GM12878 (cell line): Measurements from ENCODE around the gene CFAP45. TPM values are rescaled to one million over a fixed set of nuclear protein-coding genes. Genes with fewer than 3 reads are reported as not detected.

Experiments
- ATAC-seq: fragments of 200-7000 bp; cut with Tn5 transposase; 3 replicates; pipeline ENCODE4 v1.9.1; 2020; ENCODE audit warnings: mild to moderate bottlenecking, moderate library complexity
- BruUV-seq: library from RNA; stranded (reverse); fragments of 400-500 nt; replicated peaks from 2 replicates; lab custom pipeline; 2021; lab: Mats Ljungman, UMichigan
- CTCF ChIA-PET: fragments of 300-600 bp; sonication (Branson Sonifier 250); formaldehyde crosslinking; extraction: SDS; loops from one replicate; lab custom pipeline; 2021; ENCODE audit warnings: inconsistent platforms; lab: Yijun Ruan, JAX
- POLR2A ChIA-PET: fragments of 350-600 bp; formaldehyde crosslinking; extraction: SDS; loops from one replicate; lab custom pipeline; 2021; ENCODE audit warnings: inconsistent platforms; lab: Charles Lee
- RAD21 ChIA-PET: fragments of 300-600 bp; sonication (Branson Sonifier 250); formaldehyde crosslinking; loops from one replicate; lab custom pipeline; 2023; ENCODE audit warnings: antibody characterized with exemption; ENCODE audit not compliant: unreplicated experiment; lab: Charles Lee
- SMC1A ChIA-PET: fragments of 300-600 bp; sonication (Branson Sonifier 250); formaldehyde crosslinking; loops from one replicate; lab custom pipeline; 2023; ENCODE audit not compliant: unreplicated experiment, uncharacterized antibody; lab: Charles Lee
- DNase-seq: peaks from one replicate; pipeline ENCODE4 v3.0.0-alpha.2; 2011; ENCODE audit warnings: low read depth, low spot score
- FAIRE-seq: peaks from 3 replicates; lab custom pipeline; 2011; peaks lifted over from hg19 to GRCh38; lab: Jason Lieb, UNC
- H2AFZ ChIP-seq: 2 replicates; pipeline ENCODE4 v1.6.0; 2011; ENCODE audit warnings: low read depth, low read length, control low read depth; ENCODE audit not compliant: control insufficient read depth
- H3K27ac ChIP-seq: 2 replicates; pipeline ENCODE4 v1.5.1; 2011; ENCODE audit warnings: control low read depth; ENCODE audit not compliant: control insufficient read depth, insufficient read depth
- H3K27me3 ChIP-seq, 2 experiments: replicated peaks in 1 of 2; 2 replicates each; pipeline versions ENCODE4 v1.6.0 to v1.6.1; 2011; ENCODE audit warnings: low read length in 1 of 2; ENCODE audit not compliant: control insufficient read depth in 2 of 2, insufficient read depth in 2 of 2
- H3K36me3 ChIP-seq, 2 experiments: 2 replicates each; pipeline ENCODE4 v1.5.1; 2011; ENCODE audit warnings: low read length in 1 of 2; ENCODE audit not compliant: control insufficient read depth in 2 of 2, insufficient read depth in 2 of 2
- H3K4me1 ChIP-seq: 2 replicates; pipeline ENCODE4 v1.6.1; 2011; ENCODE audit warnings: mild to moderate bottlenecking, low read length, moderate library complexity, mixed read lengths; ENCODE audit not compliant: control insufficient read depth, insufficient read depth
- H3K4me2 ChIP-seq: 2 replicates; pipeline ENCODE4 v1.6.0; 2011; ENCODE audit warnings: control low read depth; ENCODE audit not compliant: control insufficient read depth, insufficient read depth
- H3K4me3 ChIP-seq: fragments of 200-600 bp; sonication (generic); 2 replicates; pipeline ENCODE4 v1.5.1; 2016
- H3K79me2 ChIP-seq: 2 replicates; pipeline ENCODE4 v1.6.0; 2011; ENCODE audit warnings: low read length; ENCODE audit not compliant: control insufficient read depth, insufficient read depth
- H3K9ac ChIP-seq: 2 replicates; pipeline ENCODE4 v1.8.0; 2011; ENCODE audit warnings: low read length, control low read depth, mixed read lengths; ENCODE audit not compliant: control insufficient read depth, insufficient read depth
- H3K9me3 ChIP-seq: replicated peaks from 3 replicates; pipeline ENCODE4 v1.5.1; 2011; ENCODE audit warnings: mild to moderate bottlenecking, low read length; ENCODE audit not compliant: control insufficient read depth, insufficient read depth
- H4K20me1 ChIP-seq: 2 replicates; pipeline ENCODE4 v1.6.0; 2011; ENCODE audit not compliant: control insufficient read depth, insufficient read depth
- BCL3 ChIP-seq: IDR thresholded peaks from 2 replicates; pipeline ENCODE4 v1.6.1; 2011; ENCODE audit warnings: borderline replicate concordance, low read depth, mild to moderate bottlenecking, moderate library complexity, low read length; ENCODE audit not compliant: insufficient read depth, poor library complexity, severe bottlenecking
- CBX3 ChIP-seq: fragments of 200-600 bp; sonication (generic); IDR thresholded peaks from 2 replicates; pipeline ENCODE4 v1.6.1; 2016; ENCODE audit warnings: low read depth, borderline replicate concordance
- DPF2 ChIP-seq: fragments of 450-650 bp; IDR thresholded peaks from 2 replicates; pipeline ENCODE4 v1.6.1; 2017; ENCODE audit warnings: mild to moderate bottlenecking
- E2F4 ChIP-seq: IDR thresholded peaks from 2 replicates; pipeline ENCODE4 v1.6.1; 2012; ENCODE audit warnings: low read depth, low read length, improper control_type of control experiment
- E4F1 ChIP-seq: fragments of 450-650 bp; IDR thresholded peaks from 2 replicates; pipeline ENCODE4 v1.6.1; 2018; ENCODE audit warnings: borderline replicate concordance, mild to moderate bottlenecking; ENCODE audit not compliant: partially characterized antibody
- EP300 ChIP-seq, 2 experiments: fragments of 150-350 bp in 1 of 2; IDR thresholded peaks; 2 replicates each; pipeline ENCODE4 v1.6.1; 2011 to 2012; ENCODE audit warnings: low read depth in 2 of 2, low read length in 2 of 2, borderline replicate concordance in 1 of 2, improper control_type of control experiment in 1 of 2, inconsistent platforms in 1 of 2; ENCODE audit not compliant: control insufficient read depth in 1 of 2
- KLF5 ChIP-seq: fragments of 450-650 bp; IDR thresholded peaks from 2 replicates; pipeline ENCODE4 v1.6.1; 2014; ENCODE audit warnings: mild to moderate bottlenecking; ENCODE audit not compliant: partially characterized antibody
- MYC ChIP-seq: IDR thresholded peaks from 2 replicates; pipeline ENCODE4 v1.6.1; 2011; ENCODE audit warnings: mild to moderate bottlenecking, low read length, moderate library complexity, inconsistent platforms; ENCODE audit not compliant: insufficient read depth, insufficient replicate concordance, insufficient read length, severe bottlenecking
- NFYA ChIP-seq: IDR thresholded peaks from 2 replicates; pipeline ENCODE4 v1.6.1; 2011; ENCODE audit warnings: low read depth, mild to moderate bottlenecking, low read length, improper control_type of control experiment, borderline replicate concordance
- NRF1 ChIP-seq: conservative IDR thresholded peaks from 2 replicates; pipeline ENCODE4 v1.6.1; 2011; ENCODE audit warnings: mild to moderate bottlenecking, low read depth, low read length, improper control_type of control experiment
- PAX5 ChIP-seq: IDR thresholded peaks from 2 replicates; pipeline ENCODE4 v1.6.1; 2011; ENCODE audit warnings: low read depth, low read length, borderline replicate concordance
- POLR2A ChIP-seq: IDR thresholded peaks from 2 replicates; pipeline ENCODE4 v1.6.1; 2011; ENCODE audit warnings: low read depth, mild to moderate bottlenecking, low read length
- POLR2AphosphoS2 ChIP-seq: IDR thresholded peaks from 2 replicates; pipeline ENCODE4 v1.6.1; 2011; ENCODE audit warnings: low read depth, mild to moderate bottlenecking, low read length, improper control_type of control experiment, moderate library complexity
- POU2F2 ChIP-seq: IDR thresholded peaks from 3 replicates; pipeline ENCODE4 v1.6.1; 2011; ENCODE audit warnings: low read depth, mild to moderate bottlenecking, low read length, borderline replicate concordance
- RCOR1 ChIP-seq: conservative IDR thresholded peaks from 2 replicates; pipeline ENCODE4 v1.6.1; 2012; ENCODE audit warnings: low read depth, low read length, improper control_type of control experiment
- SMC3 ChIP-seq: IDR thresholded peaks from 2 replicates; pipeline ENCODE4 v1.6.1; 2011; ENCODE audit warnings: low read length, improper control_type of control experiment, borderline replicate concordance
- TBL1XR1 ChIP-seq: IDR thresholded peaks from 2 replicates; pipeline ENCODE4 v1.6.1; 2012; ENCODE audit warnings: low read depth, low read length, improper control_type of control experiment
- ZNF24 ChIP-seq: fragments of 450-650 bp; IDR thresholded peaks from 2 replicates; pipeline ENCODE4 v1.6.1; 2017; ENCODE audit warnings: antibody characterized with exemption, mild to moderate bottlenecking
- WGBS: methylation state at CpG from one replicate; pipeline ENCODE4 v1.1.6; 2016; ENCODE audit warnings: low lambda C conversion rate; ENCODE audit not compliant: insufficient replicate concordance, insufficient coverage; ENCODE audit errors: missing lambda C conversion rate; 5-methylcytosine and 5-hydroxymethylcytosine counted together
- in situ Hi-C: fragments of 300-500 bp; cut with MboI; formaldehyde crosslinking; loops from 9 replicates; pipeline ENCODE4 v1.14.3; 2018; ENCODE audit warnings: mixed read lengths
- intact Hi-C: fragments of 100-400 bp; cut with micrococcal nuclease; formaldehyde crosslinking; loops from one replicate; pipeline ENCODE4 v1.14.2; 2022; ENCODE audit not compliant: unreplicated experiment
- polyA plus RNA-seq, 11 experiments: library from polyadenylated mRNA; depleted of rRNA in 4 of 11; unstranded in 6 of 11; stranded (reverse) in 5 of 11; fragments of >200 nt; fragmentation: Nextera tagmentation in 4 of 11; fragmentation: Illumina TruSeq in 1 of 11; extraction: Ambion mirVana in 4 of 11; extraction: Trizol in 1 of 11; gene quantifications; 1 replicate in 1 of 11; 2 replicates in 10 of 11; pipeline versions ENCODE4 v1.2.1 to v1.2.3, GENCODE V29; 2011 to 2016; ENCODE audit warnings: inconsistent platforms in 2 of 11, missing spikeins in 2 of 11, low read depth in 1 of 11
- total RNA-seq, 4 experiments: library from RNA; depleted of rRNA in 3 of 4; stranded (reverse); fragments of >200 nt in 3 of 4; fragmentation: Illumina TruSeq in 1 of 4; extraction: Trizol in 1 of 4; gene quantifications; 2 replicates each; pipeline versions ENCODE4 v1.2.1 to v1.2.3, GENCODE V29; 2013 to 2021

CFAP45 gene
- total and polyA plus RNA-seq, 10 of the 15 experiments (the other 5 are each of a cell fraction or from before 2014, with no cell fraction given), result 0.43 to 0.91 (median 0.67) TPM

- no peak overlapping the region for H3K4me2 ChIP-seq
- H3K79me2 ChIP-seq, result no peaks in the 10 kb centered on the region; the same call in 1 of the 2 replicates
- intact Hi-C loops, result no loop called here
- SMC1A ChIA-PET, result interaction anchor here (1.1 to 1.5 kb wide), 3 partner anchors 14 to 98 kb away, joined by 3 to 7 read pairs (median 4); no protein-coding TSS in a partner anchor
- no peak for ATAC-seq
- H4K20me1 ChIP-seq, result no peaks in the 10 kb centered on the region
- DNase-seq, result no peak
- WGBS, result 71% methylated on average over 9 of the region's 9 CpGs
- no peak overlapping the region for H3K9ac ChIP-seq
- no peaks in the 10 kb centered on the region for H3K27me3 ChIP-seq
- no peak overlapping the region for H3K4me3 ChIP-seq
- H2AFZ ChIP-seq, result no peak overlapping the region
- no peak overlapping the region for H3K27ac ChIP-seq
- no peak for FAIRE-seq
- no peaks in the 10 kb centered on the region for H3K36me3 ChIP-seq
- H3K9me3 ChIP-seq, result no peaks in the 10 kb centered on the region; the same call in 2 of the 3 replicates
- RAD21 ChIA-PET, result interaction anchor here (0.8 to 1.5 kb wide), 3 partner anchors 13 to 15 kb away, joined by 5 read pairs; no protein-coding TSS in a partner anchor
- in situ Hi-C loops, result no loop called here
- BruUV-seq, result no TSS peak
- H3K4me1 ChIP-seq, result peaks cover 26% of the 10 kb centered on the region
- POLR2A ChIA-PET, result interaction anchor here (0.5 to 0.6 kb wide), 2 partner anchors 99 to 353 kb away, joined by 3 to 6 read pairs; no protein-coding TSS in a partner anchor
- CTCF ChIA-PET, result interaction anchor here (1.2 to 8.9 kb wide), 6 partner anchors 11 to 109 kb away, joined by 3 to 68 read pairs (median 4); no protein-coding TSS in a partner anchor
- TF ChIP-seq ZNF24, result no peak
- no peak for TF ChIP-seq SMC3
- no peak for TF ChIP-seq MYC
- TF ChIP-seq NFYA, result no peak
- TF ChIP-seq POLR2AphosphoS2, result no peak
- no peak for TF ChIP-seq KLF5
- no peak for TF ChIP-seq POLR2A
- no peak for TF ChIP-seq NRF1
- TF ChIP-seq E2F4, result no peak
- no peak for TF ChIP-seq DPF2
- no peak for TF ChIP-seq RCOR1
- TF ChIP-seq EP300 (IDR thresholded peaks at IDR 0.05; ENCODE audit: borderline replicate concordance in 1 of 2, control insufficient read depth in 1 of 2, low read depth in 2 of 2, low read length in 2 of 2), result no peak
- TF ChIP-seq POU2F2, result no peak
- TF ChIP-seq BCL3, result no peak
- no peak for TF ChIP-seq PAX5
- TF ChIP-seq CBX3, result no peak
- TF ChIP-seq TBL1XR1, result no peak
- no peak for TF ChIP-seq E4F1
These were observed 8.3 kb upstream of the CFAP45 start for GRCh38 chr1:159908031-159908940.
